Duodenal mucosa (tissue), 2 donors: ENCODE measurements around the gene LPP.
"Not testable (repeated sequence)": the region's sequence is repeated elsewhere in the genome, so short reads cannot be mapped to it uniquely, and the experiment has no call there.

Experiments used
- H3K27ac ChIP-seq: one replicate; pipeline ENCODE4 v1.7.0; 2013; ENCODE audit warnings: low read depth, low read length
- H3K27me3 ChIP-seq, 2 donors: one replicate each; pipeline ENCODE4 v1.7.0; 2013; ENCODE audit warnings: low read length in 2 of 2, control low read depth in 1 of 2; ENCODE audit not compliant: insufficient read depth in 2 of 2, control insufficient read depth in 1 of 2
- H3K36me3 ChIP-seq, 2 donors: one replicate each; pipeline ENCODE4 v1.7.0; 2013; ENCODE audit warnings: low read length in 2 of 2, control low read depth in 1 of 2; ENCODE audit not compliant: insufficient read depth in 2 of 2, control insufficient read depth in 1 of 2
- H3K4me1 ChIP-seq, 2 donors: one replicate each; pipeline ENCODE4 v1.7.0; 2013; ENCODE audit warnings: low read length in 2 of 2, control low read depth in 1 of 2; ENCODE audit not compliant: insufficient read depth in 2 of 2, control insufficient read depth in 1 of 2
- H3K4me3 ChIP-seq, 2 donors: one replicate each; pipeline ENCODE4 v1.7.0; 2013; ENCODE audit warnings: low read length in 2 of 2, low read depth in 1 of 2
- H3K9ac ChIP-seq, 2 donors: one replicate each; pipeline ENCODE4 v1.7.0; 2013; ENCODE audit warnings: low read length in 2 of 2, low read depth in 1 of 2
- H3K9me3 ChIP-seq, 2 donors: one replicate each; pipeline ENCODE4 v1.7.0; 2013; ENCODE audit warnings: low read length in 2 of 2, control low read depth in 1 of 2; ENCODE audit not compliant: control insufficient read depth in 1 of 2

LPP gene

DNA sequence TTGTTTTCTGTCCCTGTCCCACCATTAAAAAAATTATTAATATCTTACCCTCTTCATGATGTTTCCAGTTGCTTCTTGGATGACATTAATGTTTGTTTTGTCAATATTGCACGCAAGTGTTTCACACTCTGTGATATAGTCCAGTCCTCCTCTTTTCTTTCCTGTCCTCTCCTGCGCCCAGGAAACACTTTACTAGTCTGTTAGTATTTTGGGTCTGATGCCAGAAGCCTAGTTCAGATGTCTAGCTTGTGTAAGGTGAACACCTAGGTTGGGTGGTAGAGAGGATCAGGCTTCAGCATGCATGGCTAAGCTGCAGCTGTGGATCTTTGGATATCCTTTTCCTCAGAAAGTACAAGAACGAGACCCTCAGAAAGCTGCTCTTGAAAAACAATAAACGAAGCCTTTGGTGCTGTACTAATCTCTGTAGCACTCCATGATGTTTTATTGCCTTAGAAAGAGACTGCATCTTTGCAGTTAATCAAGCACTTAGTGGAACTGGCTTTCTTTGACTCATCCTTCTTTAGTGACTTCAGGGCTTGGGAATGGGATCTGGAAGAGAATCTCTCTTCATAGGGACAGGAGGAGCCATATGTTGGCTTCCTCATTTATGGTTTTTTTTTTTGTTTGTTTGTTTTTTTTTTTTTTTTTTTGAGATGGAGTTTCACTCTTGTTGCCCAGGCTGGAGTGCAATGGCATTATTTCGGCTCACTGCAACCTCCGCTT lies 253.4 kb downstream of the LPP start:
- Histone ChIP-seq H3K27ac (no peak overlapping the region), H3K36me3 (peaks cover 16 to 20% of the 10 kb centered on the region in 2 donors), H3K4me3 (no peak overlapping the region), H3K9me3 (no peaks in the 10 kb centered on the region), H3K9ac (no peak overlapping the region), H3K27me3 (no peaks in the 10 kb centered on the region), H3K4me1 (peaks cover 0 to 3% of the 10 kb centered on the region in 2 donors)

DNA sequence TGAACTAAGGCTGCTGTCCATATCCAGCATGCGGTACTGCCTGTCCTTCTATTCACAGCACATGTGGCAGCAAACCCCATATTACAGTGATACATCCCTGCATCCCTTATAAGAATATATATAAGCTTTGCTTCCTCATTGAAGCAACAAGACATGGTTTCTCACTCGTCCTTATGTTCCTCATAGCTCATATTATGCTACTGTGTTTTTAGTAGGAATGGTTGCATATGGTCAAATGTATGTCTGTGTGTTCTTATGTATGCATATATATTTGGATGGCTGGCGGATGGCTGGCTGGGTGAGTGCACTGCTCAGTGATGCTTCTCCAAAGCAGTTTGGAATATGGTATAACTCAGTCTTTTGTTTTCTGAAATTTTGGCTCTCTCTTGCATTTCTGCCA lies 254.9 kb downstream of the LPP start:
- Histone ChIP-seq H3K36me3 (peaks cover 16 to 20% of the 10 kb centered on the region in 2 donors), H3K9ac (no peak overlapping the region), H3K4me3 (no peak overlapping the region), H3K27me3 (no peaks in the 10 kb centered on the region), H3K4me1 (no peaks in the 10 kb centered on the region), H3K27ac (no peak overlapping the region), H3K9me3 (no peaks in the 10 kb centered on the region)

DNA sequence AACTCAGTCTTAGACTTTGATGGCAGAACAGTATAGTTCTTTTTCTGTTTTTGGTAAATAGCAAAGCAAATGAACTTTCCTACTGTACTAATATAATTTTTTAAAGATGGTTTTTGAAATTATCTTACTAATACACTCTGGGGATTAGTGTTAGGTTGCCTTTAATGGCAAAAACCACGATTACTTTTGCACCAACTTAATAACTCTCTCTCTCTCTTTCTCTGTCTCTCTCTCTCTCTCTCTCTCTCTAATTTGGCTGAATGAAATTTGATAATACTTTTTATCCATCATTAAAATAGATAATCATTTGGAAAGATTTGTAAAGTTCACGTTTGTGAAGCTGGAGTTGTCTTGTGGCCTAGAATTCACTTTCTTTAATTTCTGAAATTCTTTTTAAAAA lies 257.8 kb downstream of the LPP start:
- H3K27ac ChIP-seq, result no peak overlapping the region
- H3K9me3 ChIP-seq, result no peaks in the 10 kb centered on the region
- no peaks in the 10 kb centered on the region for H3K4me1 ChIP-seq
- no peak overlapping the region for H3K4me3 ChIP-seq
- H3K36me3 ChIP-seq, result peaks cover 5 to 12% of the 10 kb centered on the region in 2 donors
- H3K9ac ChIP-seq, result no peak overlapping the region
- no peaks in the 10 kb centered on the region for H3K27me3 ChIP-seq

DNA sequence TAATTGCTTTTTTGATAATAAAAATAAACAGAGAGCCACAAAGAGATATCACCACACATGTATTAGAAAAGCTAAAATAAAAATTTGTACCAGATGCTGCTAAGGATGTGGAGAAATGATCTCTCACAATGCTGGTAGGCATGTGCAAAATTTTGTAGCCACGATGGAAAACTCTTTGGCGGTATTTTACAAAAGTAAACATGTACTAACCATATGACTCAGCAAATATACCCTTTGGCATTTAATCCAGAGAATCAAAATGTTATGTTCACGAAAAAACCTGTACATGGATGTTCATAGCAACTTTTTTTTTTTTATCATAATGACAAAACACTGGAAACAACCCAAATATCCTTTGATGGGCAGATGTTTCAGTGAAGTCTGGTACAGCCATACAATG lies 261.2 kb downstream of the LPP start:
- Histone ChIP-seq H3K36me3 (no peaks in the 10 kb centered on the region), H3K9me3 (no peaks in the 10 kb centered on the region), H3K4me3 (no peak overlapping the region), H3K9ac (no peak overlapping the region), H3K27me3 (no peaks in the 10 kb centered on the region), H3K4me1 (no peaks in the 10 kb centered on the region), H3K27ac (no peak overlapping the region)

DNA sequence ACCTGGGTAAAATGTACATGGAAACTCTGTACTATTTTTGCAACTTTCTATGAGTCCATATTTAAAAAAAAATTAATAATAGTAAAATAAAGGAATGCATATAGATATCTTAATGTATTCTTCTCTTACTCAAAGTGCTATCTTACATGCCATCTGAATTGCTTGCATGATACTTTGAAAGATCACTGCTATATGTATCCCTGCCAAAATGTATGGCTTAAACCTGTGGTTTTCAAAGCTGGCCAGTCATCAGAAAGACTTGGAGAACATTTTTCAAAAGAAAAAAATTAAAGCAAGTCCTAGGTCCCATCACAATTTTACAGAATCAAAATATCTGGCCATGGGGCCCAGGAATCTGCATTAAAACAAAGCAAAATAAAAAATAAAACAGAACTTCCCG lies 262.1 kb downstream of the LPP start:
- Histone ChIP-seq H3K9me3 (no peaks in the 10 kb centered on the region), H3K4me3 (no peak overlapping the region), H3K36me3 (no peaks in the 10 kb centered on the region), H3K27ac (no peak overlapping the region), H3K9ac (no peak overlapping the region), H3K27me3 (no peaks in the 10 kb centered on the region), H3K4me1 (peaks cover 0 to 2% of the 10 kb centered on the region in 2 donors)

DNA sequence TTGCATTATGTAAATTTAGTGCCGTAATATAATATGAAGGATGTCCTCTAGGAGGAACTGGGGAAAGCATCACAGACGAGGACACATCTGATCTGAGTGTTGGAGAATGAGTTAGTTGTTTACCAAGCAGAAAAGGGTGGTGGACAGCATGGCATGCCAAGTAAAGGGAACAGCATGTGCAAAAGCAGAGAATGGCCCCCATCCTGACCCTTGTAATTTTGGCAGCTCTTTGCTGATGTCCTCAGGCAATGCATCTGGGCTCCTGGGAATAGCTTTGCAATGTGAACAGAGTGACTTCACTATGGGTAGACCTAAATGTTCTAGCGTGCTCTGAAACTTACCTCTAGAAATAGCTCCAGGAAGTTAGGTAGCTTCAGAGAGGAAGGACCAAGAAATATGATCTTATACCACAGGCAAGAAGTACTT lies 263.3 kb downstream of the LPP start:
- Histone ChIP-seq H3K27me3 (no peaks in the 10 kb centered on the region), H3K9ac (no peak overlapping the region), H3K27ac (no peak overlapping the region), H3K36me3 (no peaks in the 10 kb centered on the region), H3K4me1 (peaks cover 7% of the 10 kb centered on the region in 2 donors), H3K4me3 (no peak overlapping the region), H3K9me3 (no peaks in the 10 kb centered on the region)

DNA sequence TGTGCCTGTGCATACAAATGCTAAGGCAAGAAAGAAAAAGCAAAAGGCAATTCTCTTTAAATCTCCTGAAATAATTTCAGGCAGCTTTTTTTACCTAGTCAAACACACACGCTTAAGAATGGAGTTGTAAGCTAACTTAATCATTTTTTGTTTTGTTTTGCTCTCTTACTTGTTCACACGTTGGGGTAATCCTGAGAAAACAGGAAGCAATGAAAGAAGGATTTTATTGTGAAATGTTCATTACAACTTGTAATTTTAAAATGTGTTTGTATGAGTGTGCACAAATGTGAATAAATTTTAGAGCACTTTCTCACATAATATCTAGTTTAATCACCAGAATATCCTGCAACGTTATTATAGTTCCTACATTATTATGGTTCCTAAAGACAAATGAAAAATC lies 263.8 kb downstream of the LPP start:
- no peaks in the 10 kb centered on the region for H3K9me3 ChIP-seq
- H3K4me1 ChIP-seq, result peaks cover 7% of the 10 kb centered on the region in 2 donors
- no peak overlapping the region for H3K4me3 ChIP-seq
- H3K27me3 ChIP-seq, result no peaks in the 10 kb centered on the region
- no peaks in the 10 kb centered on the region for H3K36me3 ChIP-seq
- no peak overlapping the region for H3K9ac ChIP-seq
- H3K27ac ChIP-seq, result no peak overlapping the region

DNA sequence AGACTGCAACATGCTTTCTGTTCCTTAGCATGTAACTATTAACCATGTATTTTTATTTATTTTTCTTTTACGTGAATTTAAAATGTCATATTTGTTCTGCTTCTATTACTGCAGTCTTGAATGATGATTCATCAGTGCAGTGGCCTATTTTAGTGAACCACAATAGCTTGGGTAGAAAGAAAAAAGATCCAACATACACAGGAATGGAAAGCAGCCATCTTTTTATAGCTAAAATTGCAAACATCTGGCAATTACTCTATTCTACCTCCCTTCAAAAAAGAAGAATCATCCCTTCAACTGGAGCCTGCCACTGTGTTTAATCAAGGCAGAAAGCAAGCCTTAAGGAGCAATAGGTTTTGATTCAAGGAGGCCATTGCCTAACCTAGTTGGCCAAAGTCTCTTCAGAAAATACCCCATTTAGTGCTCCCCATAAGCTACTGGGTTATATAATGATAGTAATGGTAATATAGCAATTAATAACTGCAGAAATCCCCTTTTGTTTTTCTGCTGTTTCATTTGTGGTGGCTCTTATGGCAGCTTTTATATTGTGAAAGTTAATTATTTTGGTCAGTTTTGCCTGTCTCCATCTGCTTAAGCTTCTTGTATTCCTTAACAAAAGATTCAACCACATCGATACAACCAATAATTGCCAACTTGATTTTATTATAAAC lies 267.3 kb downstream of the LPP start:
- Histone ChIP-seq H3K27ac (no peak overlapping the region), H3K4me3 (no peak overlapping the region), H3K9me3 (no peaks in the 10 kb centered on the region), H3K9ac (no peak overlapping the region), H3K4me1 (peaks cover 7% of the 10 kb centered on the region in 2 donors), H3K36me3 (no peaks in the 10 kb centered on the region), H3K27me3 (no peaks in the 10 kb centered on the region)

DNA sequence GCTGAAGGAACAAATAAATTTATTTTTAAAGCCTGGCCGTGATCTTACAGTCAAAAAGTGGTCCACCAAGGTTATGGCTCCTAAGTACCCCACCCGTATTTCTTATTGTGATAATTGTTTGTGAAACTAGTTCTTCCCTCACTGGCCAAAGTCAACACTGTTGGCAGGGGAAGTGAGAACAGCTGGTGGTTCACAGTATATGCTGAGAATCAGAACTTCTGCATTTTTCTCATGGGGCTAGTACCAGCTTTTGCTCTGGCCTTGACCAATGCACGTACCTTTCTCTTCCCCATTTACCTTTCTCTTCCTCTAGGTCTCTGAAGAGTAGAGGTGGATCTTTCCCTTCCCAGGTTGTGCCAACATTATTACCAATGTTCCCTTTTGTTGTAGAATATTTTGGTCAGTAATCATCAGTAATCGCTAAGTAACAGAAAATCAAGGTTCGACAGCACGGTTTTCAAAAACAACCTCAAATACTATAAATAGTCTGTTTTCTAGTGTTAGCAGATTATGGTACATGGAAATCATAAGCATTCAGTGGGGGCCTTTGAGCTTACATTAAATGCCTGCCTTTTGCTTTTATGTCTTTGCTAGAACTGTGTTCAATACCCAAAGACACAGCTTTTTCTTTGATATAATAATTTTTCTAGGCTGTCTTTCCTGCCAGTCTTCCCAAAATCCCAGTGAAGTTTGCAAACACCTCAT lies 268.0 kb downstream of the LPP start:
- Histone ChIP-seq H3K4me3 (no peak overlapping the region), H3K27me3 (no peaks in the 10 kb centered on the region), H3K36me3 (no peaks in the 10 kb centered on the region), H3K4me1 (peaks cover 7% of the 10 kb centered on the region in 2 donors), H3K27ac (no peak overlapping the region), H3K9me3 (no peaks in the 10 kb centered on the region), H3K9ac (no peak overlapping the region)

DNA sequence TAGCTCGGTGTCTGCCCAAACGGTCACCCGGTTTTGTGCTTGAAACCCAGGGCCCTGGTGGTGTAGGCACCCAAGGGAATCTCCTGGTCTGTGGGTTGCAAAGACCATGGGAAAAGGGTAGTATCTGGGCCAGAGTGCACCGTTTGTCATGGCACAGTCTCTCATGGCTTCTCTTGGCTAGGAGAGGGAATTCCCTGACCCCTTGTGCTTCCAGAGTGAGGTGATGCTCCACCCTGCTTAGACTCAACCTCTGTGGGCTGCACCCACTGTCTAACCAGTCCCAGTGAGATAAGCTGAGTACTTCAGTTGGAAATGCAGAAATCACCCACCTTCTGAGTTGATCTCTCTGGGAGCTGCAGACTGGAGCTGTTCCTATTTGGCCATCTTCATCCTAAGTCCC lies 274.0 kb downstream of the LPP start:
- H3K27me3 ChIP-seq, H3K36me3 ChIP-seq, H3K9me3 ChIP-seq, H3K4me3 ChIP-seq, H3K27ac ChIP-seq, H3K9ac ChIP-seq: not testable (repeated sequence)
- H3K4me1 ChIP-seq, result peaks cover 0 to 22% of the 10 kb centered on the region in 2 donors
